NCI-H460 (cell line): ENCODE measurements around the gene STRADA. TPM values are rescaled to one million over a fixed set of nuclear protein-coding genes. Genes with fewer than 3 reads are reported as not detected.

Source experiments
- DNase-seq: peaks from one replicate; pipeline ENCODE4 v3.0.0-alpha.2; 2016; ENCODE audit warnings: low read depth; ENCODE audit errors: extremely low read depth
- total RNA-seq: library from RNA; depleted of rRNA; stranded (reverse); fragments of >200 nt; shearing (Covaris generic); gene quantifications from 2 replicates; pipeline ENCODE4 v1.2.3, GENCODE V29; 2014

STRADA gene
- total RNA-seq, 1 experiment from 2014 or later = 28.9 TPM

GRCh38 chr17:63703029-63703428 is 38.6 kb downstream of the STRADA start:
- no peak for DNase-seq

DNA sequence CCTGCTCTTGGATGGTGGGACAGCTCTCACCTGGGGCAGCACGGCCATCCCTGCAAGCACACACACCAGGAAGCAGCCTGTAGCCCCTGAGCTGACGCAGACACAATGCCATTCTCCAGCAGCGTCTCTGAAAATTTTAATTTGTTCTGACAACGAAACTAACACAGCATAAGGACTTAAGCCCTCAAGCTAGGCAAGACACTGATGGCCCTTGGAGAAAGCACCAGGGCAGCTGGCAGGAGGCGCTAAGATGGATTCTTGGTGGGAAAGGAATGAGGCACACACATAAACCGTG is 38.9 kb downstream of the STRADA start:
- no peak for DNase-seq

GRCh38 chr17:63701868-63702720 is 39.5 kb downstream of the STRADA start:
- DNase-seq = no peak

GRCh38 chr17:63701456-63701820 is 40.2 kb downstream of the STRADA start:
- no peak for DNase-seq

DNA sequence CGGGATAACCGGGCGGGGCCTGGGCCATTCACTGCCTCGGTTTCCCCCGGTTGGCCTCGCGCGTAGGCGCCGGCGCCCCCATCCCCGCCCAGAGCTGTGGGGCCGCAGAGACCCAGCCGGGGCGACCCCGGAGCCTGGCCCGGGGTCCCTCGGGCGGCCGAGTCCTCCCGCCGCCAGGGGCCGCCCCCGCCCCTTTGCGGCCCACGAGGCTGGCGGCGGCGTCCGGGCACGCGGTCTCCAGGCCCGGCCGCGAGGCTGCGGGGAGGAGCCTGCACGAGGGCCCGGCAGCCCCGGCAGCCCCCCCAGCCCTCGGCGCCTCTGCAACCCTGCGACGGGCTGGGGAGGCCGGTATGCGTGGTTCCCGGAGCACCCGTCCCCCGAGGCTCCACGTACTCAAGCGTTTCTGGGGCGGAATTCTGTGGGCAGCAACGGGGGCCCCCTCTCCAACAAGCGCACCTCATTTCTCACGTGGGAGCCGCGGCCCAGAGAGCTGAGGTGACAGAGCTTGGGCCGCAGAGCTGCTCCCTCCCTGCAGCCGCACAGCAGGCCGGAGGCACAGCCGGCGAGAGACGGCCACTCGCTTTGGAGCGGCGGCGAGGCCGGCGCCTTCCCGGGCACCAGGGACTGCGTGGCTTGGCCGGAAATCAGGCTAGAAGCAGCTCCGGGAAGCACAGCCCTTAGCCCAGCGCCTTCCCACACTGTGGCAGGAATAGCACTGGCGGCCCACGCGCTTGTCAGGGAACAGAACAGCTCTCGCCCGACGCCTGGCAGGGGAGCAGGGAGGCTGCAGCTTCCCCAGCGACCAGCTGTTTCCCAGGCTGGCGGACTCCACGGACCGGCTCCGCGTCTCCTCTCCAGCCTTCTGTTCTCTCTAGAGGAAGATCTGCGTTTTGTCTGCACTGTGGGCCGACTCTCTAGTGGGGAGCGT is 40.8 kb downstream of the STRADA start:
- DNase-seq = no peak

- no peak for DNase-seq
These were observed 41.7 kb downstream of the STRADA start, which contains the start of gene LIMD2 for GRCh38 chr17:63699638-63700527. Gene LIMD2 (minus strand): TSS chr17:63700125. CDS start chr17:63699298, 827 bp downstream.

GRCh38 chr17:63698886-63699637 is 42.5 kb downstream of the STRADA start:
- no peak for DNase-seq

DNA sequence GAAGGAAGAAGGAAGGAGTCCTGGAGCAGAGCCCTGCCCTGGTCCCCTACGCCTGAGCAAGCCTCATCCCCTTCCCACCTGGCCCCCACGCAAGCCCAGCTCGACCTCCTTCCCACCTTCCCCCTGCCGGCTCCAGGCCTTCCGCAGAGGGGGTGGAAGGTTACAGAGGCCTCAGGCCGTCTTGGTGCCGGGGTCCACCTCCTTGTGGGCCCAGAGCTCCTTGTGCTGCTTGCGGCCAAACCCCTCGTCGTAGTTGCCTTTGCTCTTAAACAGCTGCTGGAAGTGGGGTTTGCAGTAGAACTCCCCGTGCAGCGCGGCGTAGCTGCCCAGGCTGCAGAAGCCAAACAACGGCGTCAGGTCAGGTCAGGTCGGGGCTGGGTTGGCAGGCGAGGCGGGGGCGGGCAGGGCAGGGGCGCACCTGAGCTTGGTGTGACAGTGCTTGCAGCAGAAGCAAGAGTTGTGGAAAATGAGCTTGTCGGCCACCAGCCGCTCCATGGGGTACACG is 43.2 kb downstream of the STRADA start:
- no peak for DNase-seq

GRCh38 chr17:63697341-63698286 is 44.0 kb downstream of the STRADA start:
- peak; percentile 36 for DNase-seq

GRCh38 chr17:63696381-63696961 is 45.1 kb downstream of the STRADA start:
- no peak for DNase-seq

DNA sequence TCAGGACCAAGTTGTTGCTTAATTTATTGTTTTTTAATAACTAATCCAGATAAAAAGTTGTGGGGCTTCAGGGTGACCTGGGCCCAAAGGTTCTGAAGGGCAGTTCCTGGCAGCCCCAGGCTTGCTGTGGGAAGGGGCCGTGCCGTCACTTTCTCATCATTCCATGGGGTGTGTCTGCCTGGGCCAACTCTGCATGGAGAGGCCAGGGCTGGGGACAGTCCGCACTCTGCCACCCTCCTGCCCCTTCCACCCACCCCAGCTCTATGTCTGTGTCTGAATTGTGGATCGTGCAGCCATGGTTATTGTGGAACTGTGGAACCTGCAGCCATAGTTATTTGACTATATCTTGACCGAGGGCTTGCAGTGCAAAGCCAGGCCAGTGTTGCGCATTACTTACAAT is 45.7 kb downstream of the STRADA start:
- DNase-seq = no peak

DNA sequence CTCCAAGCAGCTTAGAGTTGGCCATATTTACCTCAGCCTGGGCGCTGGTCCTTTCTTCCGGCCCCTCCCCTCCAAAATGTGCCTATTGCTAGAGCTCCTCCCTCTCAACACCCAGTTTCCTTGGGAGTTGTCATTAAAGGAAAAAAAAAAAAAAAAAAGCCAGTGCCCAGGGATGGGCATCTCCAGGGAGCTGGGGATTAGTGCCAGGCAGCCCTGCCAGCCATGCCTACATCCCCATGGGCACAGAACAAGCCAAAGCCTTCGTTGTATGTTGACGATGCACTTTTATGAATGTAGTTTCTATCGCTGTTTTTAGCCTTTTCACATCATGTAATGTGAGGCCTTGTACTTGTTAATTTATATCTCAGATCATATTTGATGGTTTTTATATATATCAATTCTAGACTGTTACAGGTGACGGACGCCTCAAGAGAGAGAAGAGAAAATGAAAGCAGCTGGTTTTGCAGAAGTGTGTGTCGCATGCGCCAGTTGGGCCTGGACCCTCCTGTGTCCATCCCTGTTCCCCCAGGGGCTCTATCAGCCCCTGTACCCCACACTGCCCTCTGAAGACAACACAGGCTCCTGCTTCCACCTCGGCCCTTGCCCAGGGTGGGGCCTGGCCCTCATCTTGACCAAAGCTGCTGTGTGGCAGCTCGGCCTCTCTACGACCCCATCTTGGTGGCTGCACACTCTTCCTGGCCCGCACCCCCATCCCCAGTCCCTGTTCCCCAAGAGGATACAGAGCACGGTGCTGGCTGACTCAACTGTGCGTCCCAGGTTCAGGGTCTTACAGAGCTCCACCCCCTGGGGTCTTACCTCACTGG is 46.4 kb downstream of the STRADA start:
- no peak for DNase-seq

DNA sequence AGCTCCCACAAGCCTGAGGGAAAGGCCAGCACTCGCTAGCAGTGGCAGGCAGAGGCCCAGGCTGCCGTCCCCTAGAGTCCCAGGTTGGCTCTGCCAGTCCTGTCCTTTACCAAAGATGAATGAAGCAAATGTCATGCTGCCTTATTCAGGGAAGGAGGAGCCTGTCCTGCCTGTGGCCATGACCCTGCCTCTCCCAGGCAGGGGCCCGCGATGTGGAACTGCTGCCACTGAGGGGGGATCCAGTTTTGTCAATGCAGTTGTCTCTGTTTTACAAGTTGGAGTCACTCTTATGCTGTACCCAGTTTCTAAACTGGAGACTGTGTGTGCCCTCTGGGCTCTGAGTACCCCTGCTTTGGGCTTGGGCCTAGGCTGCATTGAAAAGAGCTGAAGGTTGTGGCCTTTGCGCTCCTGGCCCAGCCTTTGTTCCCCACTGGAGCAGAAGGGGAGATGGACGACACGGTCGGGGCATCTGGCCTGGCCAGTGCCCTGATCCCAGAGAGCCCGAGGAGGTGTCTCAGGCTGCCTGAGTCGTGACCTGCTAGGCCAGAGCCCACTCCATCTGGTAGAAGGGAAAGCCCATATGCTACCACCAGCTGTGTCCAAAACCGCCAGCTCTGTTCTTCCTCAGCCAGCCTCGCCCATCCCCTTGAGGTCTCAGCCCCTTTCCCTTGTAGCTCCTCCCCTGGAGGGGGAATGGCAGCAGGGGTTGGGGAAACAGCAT is 47.2 kb downstream of the STRADA start:
- no peak for DNase-seq

DNA sequence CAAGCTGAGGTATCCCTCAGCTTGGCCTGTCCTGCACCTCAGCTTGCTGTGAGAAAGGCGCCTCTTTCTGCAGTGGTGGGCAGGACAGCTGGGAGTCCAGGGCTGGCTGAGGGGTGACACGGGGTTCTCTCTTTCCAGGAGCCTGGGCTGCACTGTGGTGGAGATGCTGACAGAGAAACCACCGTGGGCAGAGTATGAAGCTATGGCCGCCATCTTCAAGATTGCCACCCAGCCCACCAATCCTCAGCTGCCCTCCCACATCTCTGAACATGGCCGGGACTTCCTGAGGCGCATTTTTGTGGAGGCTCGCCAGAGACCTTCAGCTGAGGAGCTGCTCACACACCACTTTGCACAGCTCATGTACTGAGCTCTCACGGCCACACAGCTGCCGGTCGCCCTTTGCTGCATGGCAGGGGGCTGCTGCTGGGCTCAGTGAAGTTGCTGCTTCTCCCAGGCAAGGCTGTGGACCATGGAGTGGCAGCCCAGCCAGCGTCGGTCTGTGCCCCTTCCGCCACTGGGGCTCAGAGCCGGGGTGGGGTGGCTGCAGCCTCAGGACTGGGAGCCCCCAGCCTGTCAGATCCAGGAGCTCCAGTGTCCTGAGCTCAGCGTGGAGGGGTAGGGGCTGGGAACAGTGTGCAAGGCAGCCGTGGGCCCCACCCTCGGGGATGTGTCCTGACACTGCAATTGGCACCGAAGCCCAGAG is 48.0 kb downstream of the STRADA start:
- DNase-seq = no peak

DNA sequence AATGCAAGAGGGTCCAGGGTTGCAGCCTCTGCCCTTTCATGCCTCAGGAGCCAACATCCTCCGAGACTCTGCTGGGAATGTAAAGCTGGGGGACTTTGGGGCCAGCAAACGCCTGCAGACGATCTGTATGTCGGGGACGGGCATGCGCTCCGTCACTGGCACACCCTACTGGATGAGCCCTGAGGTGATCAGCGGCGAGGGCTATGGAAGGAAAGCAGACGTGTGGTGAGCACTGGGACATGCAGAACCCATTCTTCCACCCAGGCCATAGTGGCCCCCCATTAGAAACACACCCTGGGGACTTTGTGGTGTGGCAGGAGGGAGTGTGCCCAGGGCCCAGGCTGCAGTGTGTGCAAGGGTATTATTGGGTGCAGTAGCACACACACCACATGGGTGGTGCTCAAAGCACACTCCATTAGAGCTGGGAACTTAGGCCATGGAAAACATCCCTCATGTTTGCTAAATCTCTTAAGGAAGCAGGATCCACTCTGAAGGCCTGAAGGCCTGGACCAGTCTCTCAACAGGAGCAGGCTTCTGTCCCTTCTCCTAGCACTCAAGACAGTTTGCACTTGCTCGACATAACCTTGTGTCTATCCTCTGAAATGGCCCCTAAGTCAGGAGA is 49.3 kb downstream of the STRADA start:
- DNase-seq = no peak

DNA sequence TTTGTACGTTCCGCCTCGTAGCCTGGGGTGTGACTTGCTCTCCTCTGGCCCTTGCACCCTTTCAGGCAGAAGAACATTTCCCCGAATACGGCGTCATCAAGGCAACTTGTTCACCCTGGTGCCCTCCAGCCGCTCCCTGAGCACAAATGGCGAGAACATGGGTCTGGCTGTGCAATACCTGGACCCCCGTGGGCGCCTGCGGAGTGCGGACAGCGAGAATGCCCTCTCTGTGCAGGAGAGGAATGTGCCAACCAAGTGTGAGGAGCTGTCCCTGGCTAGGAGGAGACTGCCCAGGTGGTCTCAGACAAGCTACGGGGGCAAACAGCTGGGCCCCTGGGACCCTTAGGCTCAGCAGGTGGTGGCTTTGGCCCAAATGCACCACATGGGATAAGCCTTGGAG is 52.1 kb downstream of the STRADA start:
- no peak for DNase-seq
